ENCODE measurements around the gene DTX1.
A peak's percentile ranks its signal among the peaks of the same experiment; 100 is the strongest.

The DTX1 gene

GRCh38 chr12:113016796-113017195 is 39.7 kb upstream of the DTX1 start:
- no peaks in the 10 kb centered on the region for H3K4me1 ChIP-seq (ENCODE audit: control insufficient read depth, insufficient read depth, low read length)
- CTCF ChIA-PET, result interaction anchor here (0.6 to 1.9 kb wide), 5 partner anchors 14 to 1713 kb away, joined by 3 to 8 read pairs (median 4); no protein-coding TSS in a partner anchor
- H3K4me3 ChIP-seq (ENCODE audit: low read depth, low read length), result no peak overlapping the region
- TF ChIP-seq, protein P1, sequence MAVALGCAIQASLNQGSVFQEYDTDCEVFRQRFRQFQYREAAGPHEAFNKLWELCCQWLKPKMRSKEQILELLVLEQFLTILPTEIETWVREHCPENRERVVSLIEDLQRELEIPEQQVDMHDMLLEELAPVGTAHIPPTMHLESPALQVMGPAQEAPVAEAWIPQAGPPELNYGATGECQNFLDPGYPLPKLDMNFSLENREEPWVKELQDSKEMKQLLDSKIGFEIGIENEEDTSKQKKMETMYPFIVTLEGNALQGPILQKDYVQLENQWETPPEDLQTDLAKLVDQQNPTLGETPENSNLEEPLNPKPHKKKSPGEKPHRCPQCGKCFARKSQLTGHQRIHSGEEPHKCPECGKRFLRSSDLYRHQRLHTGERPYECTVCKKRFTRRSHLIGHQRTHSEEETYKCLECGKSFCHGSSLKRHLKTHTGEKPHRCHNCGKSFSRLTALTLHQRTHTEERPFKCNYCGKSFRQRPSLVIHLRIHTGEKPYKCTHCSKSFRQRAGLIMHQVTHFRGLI (tag by site-specific recombination; IDR thresholded peaks at IDR 0.05), result peak; percentile 97
- TF ChIP-seq KLF9 (tag by site-specific recombination; IDR thresholded peaks at IDR 0.05; ENCODE audit: low read depth), result no peak
- H3K27ac ChIP-seq (ENCODE audit: extremely low read depth, low read depth, low read length), result no peak overlapping the region
- POLR2A ChIA-PET, result no interaction called here
- no peaks in the 10 kb centered on the region for H3K36me3 ChIP-seq (ENCODE audit: control insufficient read depth in 2 of 2, insufficient read depth in 1 of 2, low read length in 2 of 2)
- H3K9me3 ChIP-seq (ENCODE audit: control insufficient read depth, insufficient read depth, low read depth, low read length), result no peaks in the 10 kb centered on the region

- POLR2A ChIA-PET, result no interaction called here
- no peak overlapping the region for H3K4me3 ChIP-seq (ENCODE audit: low read depth, low read length)
- CTCF ChIA-PET, result interaction anchor here (0.9 to 4.9 kb wide), 2 partner anchors 11 to 26 kb away, joined by 3 to 20 read pairs; no protein-coding TSS in a partner anchor
- no peaks in the 10 kb centered on the region for H3K36me3 ChIP-seq (ENCODE audit: control insufficient read depth in 2 of 2, insufficient read depth in 1 of 2, low read length in 2 of 2)
- no peak for TF ChIP-seq ZNF274 (IDR thresholded peaks at IDR 0.05; ENCODE audit: low read length)
- no peak for TF ChIP-seq ZNF274 (tag by site-specific recombination; IDR thresholded peaks at IDR 0.05; ENCODE audit: borderline replicate concordance)
- no peak for TF ChIP-seq ZNF600 (tag by site-specific recombination; IDR thresholded peaks at IDR 0.05)
- TF ChIP-seq ZFP37 (tag by site-specific recombination; IDR thresholded peaks at IDR 0.05), result no peak
- no peak for TF ChIP-seq ZNF175 (tag by site-specific recombination; IDR thresholded peaks at IDR 0.05)
- TF ChIP-seq ZNF302 (tag by site-specific recombination; IDR thresholded peaks at IDR 0.05; ENCODE audit: low read depth), result no peak
- TF ChIP-seq, protein P2, sequence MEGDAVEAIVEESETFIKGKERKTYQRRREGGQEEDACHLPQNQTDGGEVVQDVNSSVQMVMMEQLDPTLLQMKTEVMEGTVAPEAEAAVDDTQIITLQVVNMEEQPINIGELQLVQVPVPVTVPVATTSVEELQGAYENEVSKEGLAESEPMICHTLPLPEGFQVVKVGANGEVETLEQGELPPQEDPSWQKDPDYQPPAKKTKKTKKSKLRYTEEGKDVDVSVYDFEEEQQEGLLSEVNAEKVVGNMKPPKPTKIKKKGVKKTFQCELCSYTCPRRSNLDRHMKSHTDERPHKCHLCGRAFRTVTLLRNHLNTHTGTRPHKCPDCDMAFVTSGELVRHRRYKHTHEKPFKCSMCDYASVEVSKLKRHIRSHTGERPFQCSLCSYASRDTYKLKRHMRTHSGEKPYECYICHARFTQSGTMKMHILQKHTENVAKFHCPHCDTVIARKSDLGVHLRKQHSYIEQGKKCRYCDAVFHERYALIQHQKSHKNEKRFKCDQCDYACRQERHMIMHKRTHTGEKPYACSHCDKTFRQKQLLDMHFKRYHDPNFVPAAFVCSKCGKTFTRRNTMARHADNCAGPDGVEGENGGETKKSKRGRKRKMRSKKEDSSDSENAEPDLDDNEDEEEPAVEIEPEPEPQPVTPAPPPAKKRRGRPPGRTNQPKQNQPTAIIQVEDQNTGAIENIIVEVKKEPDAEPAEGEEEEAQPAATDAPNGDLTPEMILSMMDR (tag by site-specific recombination; IDR thresholded peaks at IDR 0.05), result no peak
- no peak for TF ChIP-seq ZNF747 (tag by site-specific recombination; IDR thresholded peaks at IDR 0.05)
- no peak for TF ChIP-seq ZNF521 (tag by site-specific recombination; IDR thresholded peaks at IDR 0.05)
- TF ChIP-seq ZNF571 (tag by site-specific recombination; IDR thresholded peaks at IDR 0.05), result no peak
- TF ChIP-seq ZNF596 (tag by site-specific recombination; IDR thresholded peaks at IDR 0.05), result no peak
- no peaks in the 10 kb centered on the region for H3K9me3 ChIP-seq (ENCODE audit: control insufficient read depth, insufficient read depth, low read depth, low read length)
- no peak overlapping the region for H3K27ac ChIP-seq (ENCODE audit: extremely low read depth, low read depth, low read length)
- H3K4me1 ChIP-seq (ENCODE audit: control insufficient read depth, insufficient read depth, low read length), result no peaks in the 10 kb centered on the region
These were observed 37.5 kb upstream of the DTX1 start for GRCh38 chr12:113019025-113019424.

DNA sequence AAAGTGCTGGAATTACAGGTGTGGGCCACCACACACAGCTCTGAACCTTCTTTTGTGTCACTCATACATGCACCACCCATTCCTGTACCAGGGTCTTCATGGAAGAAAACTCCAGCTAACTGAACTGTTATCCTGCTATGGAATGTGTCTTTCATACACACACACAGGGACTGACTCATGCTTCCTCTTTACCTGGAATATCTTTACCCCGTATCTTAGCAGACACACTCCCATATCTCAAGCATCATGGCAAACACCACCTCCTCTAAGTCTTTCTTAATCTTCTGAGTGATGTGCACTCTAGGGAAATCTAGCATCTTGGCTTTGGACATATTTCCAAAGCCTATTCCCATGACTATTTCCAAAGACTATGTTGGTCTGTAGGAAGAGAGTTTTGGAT is 35.0 kb upstream of the DTX1 start:
- CTCF ChIA-PET, result interaction anchor here (1.5 to 4.9 kb wide), 3 partner anchors 9 to 28 kb away, joined by 4 to 20 read pairs (median 7); no protein-coding TSS in a partner anchor
- TF ChIP-seq ZNF529 (tag by site-specific recombination; IDR thresholded peaks at IDR 0.05; ENCODE audit: insufficient replicate concordance) (no peak), ZNF777 (tag by site-specific recombination; IDR thresholded peaks at IDR 0.05; ENCODE audit: borderline replicate concordance) (no peak), ZBTB48 (tag by site-specific recombination; IDR thresholded peaks at IDR 0.05) (no peak), ZXDB (tag by site-specific recombination; IDR thresholded peaks at IDR 0.05) (no peak), ZNF214 (tag by site-specific recombination; IDR thresholded peaks at IDR 0.05; ENCODE audit: borderline replicate concordance) (no peak), ZNF10 (tag by site-specific recombination; IDR thresholded peaks at IDR 0.05) (no peak), ZNF510 (tag by site-specific recombination; IDR thresholded peaks at IDR 0.05; ENCODE audit: insufficient replicate concordance) (no peak), HOXA7 (CRISPR knock-in tag; IDR thresholded peaks at IDR 0.05; ENCODE audit: borderline replicate concordance) (no peak), ZNF664 (tag by site-specific recombination; IDR thresholded peaks at IDR 0.05) (no peak), ZNF433 (tag by site-specific recombination; IDR thresholded peaks at IDR 0.05; ENCODE audit: low read depth) (no peak), INSM2 (tag by site-specific recombination; IDR thresholded peaks at IDR 0.05) (no peak), ZNF514 (tag by site-specific recombination; IDR thresholded peaks at IDR 0.05) (no peak), ZNF121 (tag by site-specific recombination; IDR thresholded peaks at IDR 0.05) (no peak), ZNF426 (tag by site-specific recombination; IDR thresholded peaks at IDR 0.05) (no peak), ZNF335 (tag by site-specific recombination; conservative IDR thresholded peaks at IDR 0.05) (no peak), GLIS2 (tag by site-specific recombination; IDR thresholded peaks at IDR 0.05) (no peak)
- H3K27ac ChIP-seq (ENCODE audit: extremely low read depth, low read depth, low read length), result no peak overlapping the region
- H3K36me3 ChIP-seq (ENCODE audit: control insufficient read depth in 2 of 2, insufficient read depth in 1 of 2, low read length in 2 of 2), result no peaks in the 10 kb centered on the region
- no peak overlapping the region for H3K4me3 ChIP-seq (ENCODE audit: low read depth, low read length)
- H3K4me1 ChIP-seq (ENCODE audit: control insufficient read depth, insufficient read depth, low read length), result no peaks in the 10 kb centered on the region
- no peaks in the 10 kb centered on the region for H3K9me3 ChIP-seq (ENCODE audit: control insufficient read depth, insufficient read depth, low read depth, low read length)
- POLR2A ChIA-PET, result no interaction called here

Data from HEK293 (cell line).